HG02623 (cell line): ENCODE measurements around the gene PRX.

Source experiments
- ATAC-seq: cut with Tn5 transposase; IDR thresholded peaks from one replicate; pipeline ENCODE4 v1.9.1; 2021; ENCODE audit warnings: moderate library complexity; ENCODE audit not compliant: unreplicated experiment

The PRX gene

DNA sequence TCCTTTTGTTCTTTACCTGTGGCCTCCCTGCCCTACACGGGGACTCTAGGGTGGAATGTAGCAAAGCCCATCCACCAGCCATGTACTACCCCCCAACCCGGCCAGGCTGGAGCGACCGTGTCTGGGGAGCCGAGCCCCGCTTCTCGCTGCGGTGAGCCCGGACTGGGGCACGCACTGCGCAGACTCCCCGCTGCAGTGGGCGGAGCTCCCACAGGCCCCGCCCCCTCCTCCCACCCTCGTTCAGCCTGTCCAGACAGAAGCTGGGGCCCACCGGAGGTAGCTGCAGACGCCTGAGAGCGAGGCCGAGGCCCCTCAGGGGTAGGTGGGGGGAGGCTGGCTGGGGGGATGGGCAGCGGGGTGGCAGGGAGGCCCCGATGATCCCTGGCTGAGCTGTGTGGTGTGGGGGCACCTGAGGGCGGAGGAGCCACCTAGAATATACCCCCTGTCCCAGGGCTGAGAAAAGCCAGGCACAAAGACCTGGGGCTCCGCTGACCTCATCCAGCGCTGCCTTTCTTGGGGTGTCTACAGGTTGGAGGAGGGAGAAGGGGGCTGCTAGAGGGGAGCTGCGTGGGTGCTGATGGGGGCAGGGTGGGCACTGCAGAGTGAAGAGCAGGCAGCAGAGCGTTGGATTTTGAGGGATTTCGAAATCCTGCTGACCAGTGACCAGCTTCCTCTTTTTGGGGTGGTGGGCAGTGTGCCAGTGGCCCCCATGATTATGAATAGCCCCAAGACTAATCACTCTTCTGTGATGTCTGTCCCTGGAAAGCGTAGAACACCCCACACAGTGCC is 47.4 kb downstream of the PRX start:
- ATAC-seq, result no peak

DNA sequence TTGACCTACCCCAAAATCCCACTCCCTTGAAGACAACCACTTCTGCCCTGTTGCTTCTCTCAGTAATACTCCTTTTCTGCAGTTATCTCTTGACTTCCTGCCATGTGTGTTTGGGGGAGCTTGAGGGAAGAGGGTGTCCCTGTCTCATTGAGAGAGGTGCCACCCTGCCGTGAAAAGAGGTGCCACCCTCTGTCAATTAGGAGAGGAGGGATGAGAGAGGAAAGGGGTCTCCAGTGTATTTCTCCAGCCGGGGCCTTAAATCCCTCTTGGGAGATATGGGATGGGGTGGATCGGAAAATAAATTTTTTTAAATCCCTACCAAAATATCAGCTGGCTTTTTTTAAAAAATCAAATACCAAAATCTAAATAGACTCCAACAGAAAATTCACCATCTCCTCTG is 48.2 kb downstream of the PRX start:
- ATAC-seq, result no peak

DNA sequence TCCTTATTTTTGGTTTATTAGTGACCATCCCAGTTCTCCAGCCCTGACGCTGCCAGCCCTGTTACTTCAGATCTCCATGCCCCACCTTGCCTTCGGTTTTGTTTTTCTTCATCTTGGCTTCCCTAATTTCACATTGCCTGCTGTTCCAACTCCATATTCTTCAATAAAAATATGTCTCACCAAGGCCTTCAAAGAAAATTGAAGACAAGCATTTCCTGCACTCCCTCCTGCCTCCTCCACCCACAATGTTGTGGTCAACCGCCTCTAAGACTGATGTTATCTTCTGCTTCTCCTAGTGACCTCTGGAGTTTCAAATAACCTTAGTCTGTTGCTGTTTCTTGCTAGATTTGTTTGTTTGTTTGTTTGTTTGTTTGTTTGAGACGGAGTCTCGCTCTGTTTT is 50.1 kb downstream of the PRX start:
- ATAC-seq, result no peak

DNA sequence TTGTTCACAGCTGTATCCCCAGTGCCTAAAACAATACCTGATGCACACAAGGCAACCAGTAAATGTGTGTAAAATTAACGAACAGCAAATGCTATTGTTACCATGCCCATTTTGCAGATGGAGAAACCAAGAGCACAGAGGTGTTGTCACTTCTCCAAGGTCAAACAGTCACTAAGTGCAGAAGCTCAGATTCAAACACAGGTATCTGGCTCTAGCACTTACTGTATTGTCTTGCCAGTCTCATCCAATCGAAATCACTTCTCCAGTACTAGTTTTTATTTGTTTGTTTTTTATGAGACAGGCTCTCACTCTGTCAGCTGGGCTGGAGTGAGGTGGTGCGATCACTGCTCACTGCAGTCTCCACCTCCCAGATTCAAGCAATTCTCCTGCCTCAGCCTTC is 51.0 kb downstream of the PRX start:
- ATAC-seq, result no peak

DNA sequence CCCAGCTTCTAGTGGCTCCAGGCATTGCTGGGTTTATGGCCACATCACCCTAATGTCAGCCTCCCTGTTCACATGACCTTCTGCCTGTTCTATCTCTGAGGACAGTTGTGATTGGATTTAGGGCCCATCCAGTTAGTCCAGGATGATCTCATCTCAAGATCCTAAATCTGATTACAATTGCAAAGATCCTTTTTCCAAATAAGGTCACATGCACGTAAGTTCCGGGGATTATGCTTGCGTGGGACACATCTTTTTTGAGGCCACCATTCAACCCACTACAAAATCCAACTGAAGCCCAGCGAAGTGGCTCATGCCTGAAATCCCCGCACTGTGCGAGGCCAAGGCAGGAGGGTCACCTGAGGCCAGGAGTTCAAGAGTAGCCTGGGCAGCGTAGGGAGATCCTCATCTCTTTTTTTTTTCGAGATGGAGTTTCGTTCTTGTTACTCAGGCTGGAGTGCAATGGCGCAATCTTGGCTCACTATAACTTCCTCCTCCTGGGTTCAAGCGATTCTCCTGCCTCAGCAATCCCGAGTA is 52.4 kb downstream of the PRX start:
- ATAC-seq, result no peak

DNA sequence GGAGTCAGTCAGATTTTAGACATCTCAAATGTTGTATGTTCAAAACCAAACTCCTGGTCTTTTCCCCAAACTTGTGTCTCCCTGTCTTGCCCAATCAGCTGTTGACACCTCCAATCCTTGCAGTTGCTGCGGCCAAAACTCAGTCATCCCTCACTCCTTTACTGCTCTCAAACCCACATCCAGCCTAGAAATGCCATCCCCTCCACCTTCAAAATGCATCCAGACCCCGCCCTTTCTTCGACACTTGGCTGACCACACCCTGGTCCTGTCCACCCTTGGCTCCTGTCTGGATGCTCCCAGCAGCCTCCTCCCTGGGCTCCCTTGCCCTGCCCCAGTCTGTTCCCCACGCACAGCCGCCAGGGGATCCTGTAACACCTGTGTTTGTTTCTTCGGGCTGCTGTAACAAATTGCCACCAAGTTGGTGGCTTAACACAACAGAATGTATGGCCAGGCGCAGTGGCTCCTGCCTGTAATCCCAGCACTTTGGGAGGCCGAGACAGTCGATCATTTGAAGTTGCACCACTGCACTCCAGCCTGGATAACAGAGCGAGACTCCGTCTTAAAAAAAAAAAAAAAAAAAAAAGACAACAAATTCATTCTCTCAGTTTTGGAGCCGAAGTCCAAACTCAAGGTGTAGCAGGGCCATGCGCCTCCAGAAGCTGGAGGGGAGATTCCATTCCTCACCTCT is 53.0 kb downstream of the PRX start:
- no peak for ATAC-seq

DNA sequence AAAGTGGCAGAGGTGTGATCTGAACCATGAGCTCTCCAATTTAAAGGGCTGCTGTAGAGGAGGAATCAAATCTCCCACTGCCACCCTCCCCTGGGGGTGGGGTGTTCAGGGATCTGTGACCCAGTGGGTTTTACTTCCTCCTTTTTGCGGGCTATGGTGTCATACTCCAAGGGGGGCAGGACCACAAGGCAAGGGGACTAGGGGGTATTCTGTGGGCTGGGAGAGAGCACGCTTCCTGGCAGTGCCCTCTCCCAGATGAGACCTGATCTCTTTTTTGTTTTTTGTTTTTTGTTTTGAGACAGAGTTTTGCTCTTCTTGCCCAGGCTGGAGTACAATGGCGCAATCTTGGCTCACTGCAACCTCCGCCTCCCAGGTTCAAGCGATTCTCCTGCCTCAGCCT is 54.4 kb downstream of the PRX start:
- ATAC-seq, result no peak

DNA sequence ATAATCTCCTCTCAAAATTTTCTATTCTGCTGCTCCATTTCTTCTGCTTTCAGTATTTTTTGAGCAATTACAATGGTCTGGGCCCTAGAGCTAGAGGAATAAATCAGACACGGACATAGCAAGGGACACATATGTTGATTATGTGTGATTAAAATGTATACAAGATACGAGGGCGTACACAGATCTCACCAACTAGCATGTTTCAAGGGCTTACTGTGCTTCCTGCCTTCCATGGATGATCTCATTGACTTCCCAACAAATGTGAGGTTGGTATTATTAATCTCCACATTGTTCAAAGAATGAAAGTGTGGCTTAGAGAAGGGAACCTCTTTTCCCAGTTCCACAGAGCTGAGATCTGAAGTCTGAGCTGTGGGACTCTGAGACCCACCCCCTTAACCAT is 55.5 kb downstream of the PRX start:
- ATAC-seq, result no peak

DNA sequence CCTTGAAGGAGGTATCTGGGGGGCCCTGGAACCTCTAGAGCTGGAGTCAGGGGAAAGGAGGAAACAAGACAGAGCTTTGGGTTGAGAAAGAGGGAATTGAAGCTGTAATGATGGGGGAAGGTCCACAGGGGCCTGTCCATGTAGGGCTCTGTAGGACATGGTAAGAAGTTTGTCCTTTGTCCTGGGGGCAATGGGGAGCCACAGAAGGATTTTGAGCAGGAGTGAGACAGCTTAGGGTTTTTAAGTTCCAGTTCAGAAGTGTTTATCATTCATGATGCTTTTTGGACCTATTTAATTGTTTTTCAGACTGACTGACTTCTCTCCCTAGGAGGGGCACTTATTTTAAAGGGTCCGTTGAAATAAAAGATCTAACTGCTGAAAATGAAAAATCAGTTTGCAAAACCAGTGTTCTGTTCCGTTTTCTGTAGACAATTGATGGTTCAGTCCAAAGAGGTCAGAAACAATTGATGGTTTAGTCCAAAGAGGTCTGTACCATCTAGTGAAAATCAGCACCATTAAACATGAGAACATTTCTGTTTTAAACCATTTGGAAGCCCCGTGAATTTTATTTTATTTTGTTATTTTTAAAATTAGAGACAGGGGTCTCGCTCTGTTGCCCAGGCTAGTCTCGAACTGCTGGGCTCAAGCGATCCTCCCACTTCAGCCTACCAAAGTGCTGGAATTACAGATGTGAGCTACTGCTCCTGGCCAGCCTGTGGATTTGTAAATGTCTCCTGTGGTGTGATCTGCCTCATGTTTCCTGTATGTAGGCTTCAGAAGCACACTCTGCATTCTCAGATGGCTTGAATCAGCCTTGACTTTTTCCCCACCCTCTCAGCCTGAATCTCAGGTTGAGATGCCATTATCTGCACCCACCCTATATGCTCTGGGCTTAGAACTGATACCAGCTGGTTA is 56.2 kb downstream of the PRX start:
- no peak for ATAC-seq

DNA sequence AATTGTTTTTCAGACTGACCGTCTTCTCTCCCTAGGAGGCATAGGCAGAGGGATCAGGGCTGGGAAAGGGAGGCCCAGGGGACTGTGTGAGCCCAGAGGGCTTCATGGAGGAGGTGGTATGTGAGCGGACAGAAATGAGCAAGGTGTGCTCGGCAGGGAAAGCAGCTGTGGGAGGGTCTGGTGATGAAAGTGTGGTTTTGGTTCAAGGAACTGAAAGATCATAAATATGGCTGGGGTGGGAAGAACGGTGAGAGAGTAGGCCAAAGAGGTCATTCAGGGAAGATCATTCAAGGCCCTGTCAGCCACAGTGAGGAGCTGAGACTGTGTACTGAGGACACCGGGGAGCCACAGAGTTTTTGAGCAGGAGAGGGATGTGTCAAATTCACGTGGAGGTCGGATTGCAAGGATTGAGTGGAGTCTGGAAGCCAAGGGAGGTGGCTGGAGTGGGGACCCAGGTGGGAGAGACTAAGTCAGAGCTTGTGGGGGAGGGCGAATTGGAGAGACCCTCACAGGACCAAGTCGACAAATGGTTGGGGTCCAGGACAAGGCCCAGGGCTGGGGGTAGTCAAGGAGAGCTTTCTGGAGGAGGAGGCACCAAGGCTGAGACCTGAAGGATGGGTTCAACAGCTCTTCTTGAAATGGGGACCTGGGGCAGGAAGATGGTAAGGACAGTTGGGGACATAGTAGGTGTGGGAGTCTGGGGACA is 57.0 kb downstream of the PRX start:
- no peak for ATAC-seq

DNA sequence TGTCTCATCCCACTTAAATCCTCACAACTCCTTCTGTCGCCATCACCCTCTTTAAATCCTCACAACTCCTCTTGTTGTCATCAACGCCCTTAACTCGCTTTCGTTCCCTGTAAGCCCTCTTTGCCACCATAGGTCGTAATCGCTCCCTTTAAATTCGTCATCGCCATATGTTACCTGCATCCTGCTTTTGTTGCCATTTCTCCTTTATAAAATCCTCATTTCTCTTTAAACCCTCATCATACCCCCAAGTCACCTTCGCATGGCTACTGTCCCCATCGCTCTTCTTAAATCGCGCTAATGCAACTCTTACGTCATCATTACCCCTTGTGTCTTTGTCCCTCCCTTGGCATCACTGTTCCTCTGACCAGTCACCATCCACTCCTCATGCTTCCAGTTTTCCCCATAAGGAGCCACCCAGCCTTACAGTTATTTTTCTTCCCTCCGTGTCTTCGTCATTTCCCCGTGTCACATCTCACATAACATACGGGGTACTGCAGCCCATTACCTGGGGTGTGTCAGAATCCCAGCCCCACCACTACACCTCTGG is 64.1 kb downstream of the PRX start:
- no peak for ATAC-seq

DNA sequence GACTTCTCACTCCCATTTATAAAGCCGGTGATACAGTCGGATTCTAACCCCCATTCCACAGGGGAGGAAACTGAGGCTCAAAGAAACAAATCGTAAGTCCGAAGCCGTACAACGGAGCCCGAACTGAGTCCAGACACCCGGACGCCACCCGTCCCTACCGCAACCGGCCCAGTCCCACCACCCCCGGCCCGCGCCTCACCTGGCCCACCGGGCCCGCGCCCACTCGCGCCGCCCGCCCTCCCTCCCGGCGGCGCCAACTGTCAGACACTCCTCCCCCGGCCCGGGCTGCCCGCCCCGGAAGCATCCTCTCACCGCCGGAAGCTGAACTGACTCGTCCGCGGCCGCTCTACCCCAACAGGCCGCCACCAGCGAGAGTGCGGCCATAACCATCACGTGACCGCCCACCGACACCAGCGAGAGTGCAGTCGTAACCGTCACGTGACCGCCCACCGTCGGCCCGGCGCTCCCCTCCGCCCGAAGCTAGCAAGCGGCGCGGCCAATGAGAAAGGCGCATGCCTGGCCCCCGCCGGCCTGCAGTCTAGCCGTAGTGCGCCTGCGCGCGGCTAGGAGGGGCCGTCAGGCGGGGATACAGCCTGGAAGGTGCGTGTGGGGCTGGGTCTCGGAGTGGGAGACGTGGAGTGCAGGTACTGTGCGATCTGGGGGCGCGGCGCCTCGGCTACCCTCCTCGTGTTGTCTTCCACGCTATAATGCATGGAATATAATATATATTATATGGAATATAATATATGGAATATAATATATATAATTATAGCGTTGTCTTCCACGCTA is 64.9 kb downstream of the PRX start, which contains the start of the genes C19orf47 and PLD3:
TSS of gene C19orf47 (minus strand) at position 273 of the 789 bp plus-strand sequence. CDS start 6,540 bp downstream, outside the sequence.
TSS of gene PLD3 (plus strand) at position 571 of the 789 bp plus-strand sequence. CDS start 17,789 bp downstream, outside the sequence.
- peak; percentile 85 for ATAC-seq

DNA sequence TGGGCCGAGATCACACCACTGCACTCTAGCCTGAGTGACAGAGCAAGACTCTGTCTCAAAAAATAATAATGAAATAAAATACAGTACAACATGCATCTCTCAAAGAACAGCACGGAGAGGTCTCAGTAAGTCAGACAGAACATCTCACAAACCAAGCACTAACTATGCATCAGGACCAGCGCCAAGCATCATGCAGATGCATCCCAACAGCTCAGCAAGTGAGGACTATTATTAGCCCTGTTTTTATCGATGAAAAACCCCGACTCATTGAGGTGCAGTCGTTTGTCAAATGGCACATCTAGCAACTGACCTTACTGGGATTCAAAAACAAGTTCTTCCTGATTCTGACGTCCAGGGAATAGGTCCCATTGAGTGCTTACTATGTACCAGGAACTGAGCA is 68.8 kb downstream of the PRX start:
- ATAC-seq, result no peak
